Pulmonary artery endothelial cell (primary cell): ENCODE measurements around the gene OCA2. TPM values are rescaled to one million over a fixed set of nuclear protein-coding genes. Genes with fewer than 3 reads are reported as not detected.
A peak's percentile ranks its signal among the peaks of the same experiment; 100 is the strongest.
"Not testable (repeated sequence)": the region's sequence is repeated elsewhere in the genome, so short reads cannot be mapped to it uniquely, and the experiment has no call there.

Experiments
- DNase-seq: peaks from one replicate; pipeline ENCODE4 v3.0.0-alpha.2; 2011; ENCODE audit warnings: low read depth, low spot score
- total RNA-seq: library from RNA; depleted of rRNA; stranded (reverse); fragments of >200 nt; gene quantifications from 2 replicates; pipeline ENCODE4 v1.2.3, GENCODE V29; 2014

Gene OCA2
- total RNA-seq, result not detected in 2 replicates

DNA sequence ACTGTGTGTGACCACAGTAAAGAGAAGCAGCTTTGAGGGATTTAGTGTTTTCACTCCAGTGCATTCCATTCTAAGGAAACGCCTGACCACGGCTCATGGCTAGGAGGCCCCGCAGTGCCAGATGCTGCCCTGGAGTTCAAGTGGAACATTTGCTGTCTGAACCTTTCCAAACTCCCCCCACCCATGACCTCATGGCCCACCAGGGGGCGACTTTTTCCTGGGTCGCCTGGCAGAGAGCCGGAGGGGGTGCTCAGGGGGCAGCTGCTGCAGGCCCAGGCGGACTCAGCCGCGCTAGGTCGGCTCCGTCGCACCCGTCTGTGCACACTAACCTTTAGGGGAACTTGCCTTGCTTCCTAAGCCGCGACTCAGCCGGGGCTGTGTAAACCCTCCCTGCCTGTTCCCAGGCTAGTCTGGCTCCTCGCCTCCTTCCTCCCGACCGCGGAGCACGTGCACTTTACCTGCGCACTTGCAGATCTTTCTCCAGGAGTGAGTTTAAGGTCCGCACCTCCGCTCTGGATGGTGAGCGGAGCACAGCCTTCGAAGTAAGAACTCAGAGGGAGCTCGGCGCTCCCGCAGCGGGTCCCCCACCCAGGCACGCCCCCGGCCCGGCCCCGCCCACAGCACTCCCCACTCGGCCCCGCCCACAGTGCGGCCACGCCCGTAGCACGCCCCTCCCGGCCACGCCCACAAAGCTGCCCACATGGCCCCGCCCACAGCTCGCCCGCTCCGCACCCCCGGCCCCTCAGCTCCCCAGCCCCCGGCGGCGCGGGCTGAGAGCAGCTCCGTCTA lies at the start of gene OCA2:
OCA2 (minus strand) TSS at position 550 of the 789 bp plus-strand sequence. CDS start 17,441 bp downstream, outside the sequence.
- no peak for DNase-seq

DNA sequence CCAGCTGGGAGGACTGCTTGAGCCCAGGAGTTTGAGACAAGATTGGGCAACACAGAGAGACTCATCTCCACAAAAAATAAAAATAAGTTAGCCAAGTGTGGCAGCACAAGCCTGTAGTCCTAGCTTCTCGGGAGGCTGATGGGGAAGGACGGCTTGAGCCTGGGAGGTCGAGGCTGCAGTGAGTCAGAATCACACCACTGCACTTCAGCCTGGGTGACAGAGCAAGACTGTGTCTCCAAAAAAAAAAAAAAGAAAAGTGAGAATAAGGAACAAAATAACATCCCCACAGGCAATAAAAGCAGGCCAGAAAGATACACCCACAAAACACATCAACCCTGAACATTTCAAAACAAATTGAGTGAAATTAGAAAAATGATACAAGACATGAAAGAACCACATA lies 48.7 kb upstream of the OCA2 start:
- no peak for DNase-seq

DNA sequence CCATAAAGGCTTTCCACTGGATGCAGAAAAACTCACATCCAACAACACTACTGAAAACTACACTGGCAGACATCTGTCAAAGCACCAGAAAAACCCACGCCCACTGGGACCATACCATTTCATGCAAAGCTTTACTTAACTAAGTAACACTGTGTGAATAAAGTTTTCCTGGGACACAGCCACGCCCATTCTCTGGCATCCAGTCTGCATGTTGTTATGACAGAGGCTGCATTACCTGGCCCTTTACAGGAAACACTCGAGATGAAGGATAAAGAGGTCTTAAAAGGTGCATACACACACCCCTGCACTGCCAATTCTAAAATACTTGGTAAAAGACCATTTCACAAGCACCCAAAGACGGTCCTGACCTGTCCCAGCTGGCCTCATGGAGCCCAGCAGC lies 46.3 kb upstream of the OCA2 start:
- DNase-seq, result not testable (repeated sequence)

DNA sequence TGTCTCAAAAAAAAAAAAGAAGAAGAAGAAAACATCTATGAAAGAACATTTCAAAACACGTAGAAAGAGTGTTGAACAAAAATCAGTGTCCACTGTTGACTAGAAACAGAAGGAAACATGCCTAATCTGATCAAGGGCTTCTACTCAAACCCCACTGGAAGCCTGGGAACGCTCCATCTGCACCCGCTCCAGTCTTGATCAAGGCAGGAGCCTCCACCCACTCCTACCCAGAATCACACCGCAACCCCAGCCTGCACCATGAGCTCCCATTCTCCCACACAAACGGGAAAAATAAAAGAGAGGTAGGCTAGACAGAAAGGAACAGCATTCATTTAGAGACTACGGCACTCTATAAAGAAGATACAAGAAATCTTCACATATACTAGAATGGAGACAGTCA lies 40.9 kb upstream of the OCA2 start:
- DNase-seq, result no peak

DNA sequence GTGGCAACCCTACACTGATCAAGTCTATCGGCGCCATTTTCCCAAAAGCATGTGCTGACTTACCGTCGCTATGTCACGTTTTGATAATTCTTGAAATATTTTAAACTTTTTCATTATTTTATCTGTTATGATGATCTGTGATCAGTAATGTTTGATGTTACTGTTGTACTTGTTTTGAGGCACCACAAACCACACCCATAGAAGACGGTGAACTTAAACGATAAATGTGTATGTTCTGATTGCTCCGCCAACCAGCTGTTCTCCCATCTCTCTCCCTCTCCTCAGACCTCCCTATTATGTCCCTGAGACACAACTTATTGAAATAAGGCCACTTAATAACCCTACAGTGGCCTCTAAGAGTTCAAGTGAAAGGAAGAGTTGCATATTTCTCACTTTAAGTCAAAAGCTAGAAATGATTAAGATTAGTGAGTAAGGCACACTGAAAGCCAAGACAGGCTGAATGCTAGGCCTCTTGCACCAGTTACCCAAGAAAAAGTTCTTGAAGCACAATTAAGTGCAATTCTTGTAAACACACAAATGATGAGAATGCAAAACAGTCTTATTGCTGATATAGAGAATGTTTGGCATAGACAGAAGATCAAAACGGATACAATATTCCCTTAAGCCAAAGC lies 38.4 kb upstream of the OCA2 start:
- not testable (repeated sequence) for DNase-seq

DNA sequence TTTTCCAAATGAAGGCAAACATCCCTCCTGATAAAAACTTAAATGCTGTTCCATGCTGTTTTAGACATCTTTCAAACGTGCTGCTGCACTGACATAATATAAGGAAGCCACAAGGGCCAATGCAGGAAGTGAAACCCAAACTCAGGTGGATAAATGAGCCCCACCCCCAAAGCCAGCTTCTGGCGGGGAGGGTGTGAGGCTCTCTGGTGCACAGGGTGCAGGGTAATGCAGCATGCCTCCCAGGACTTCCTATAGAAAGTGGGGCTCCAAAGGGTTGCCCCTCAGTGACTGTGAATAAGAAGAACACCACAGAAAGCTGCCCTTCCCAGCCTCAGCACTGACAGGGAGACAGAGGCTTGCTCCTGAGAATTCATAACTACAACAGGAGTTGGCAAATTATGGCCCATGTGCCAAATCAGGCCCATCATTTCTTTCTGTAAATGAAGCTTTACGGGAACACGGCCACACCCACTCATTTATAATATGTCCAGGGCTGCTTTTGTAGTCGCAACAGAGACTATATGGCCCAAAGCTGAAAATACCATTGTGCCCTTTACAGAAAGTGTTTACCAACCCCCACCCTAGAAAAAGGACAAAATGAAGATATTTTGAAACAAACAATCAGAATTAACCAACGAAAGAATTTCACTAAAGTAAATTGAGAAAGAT lies 37.3 kb upstream of the OCA2 start:
- not testable (repeated sequence) for DNase-seq

DNA sequence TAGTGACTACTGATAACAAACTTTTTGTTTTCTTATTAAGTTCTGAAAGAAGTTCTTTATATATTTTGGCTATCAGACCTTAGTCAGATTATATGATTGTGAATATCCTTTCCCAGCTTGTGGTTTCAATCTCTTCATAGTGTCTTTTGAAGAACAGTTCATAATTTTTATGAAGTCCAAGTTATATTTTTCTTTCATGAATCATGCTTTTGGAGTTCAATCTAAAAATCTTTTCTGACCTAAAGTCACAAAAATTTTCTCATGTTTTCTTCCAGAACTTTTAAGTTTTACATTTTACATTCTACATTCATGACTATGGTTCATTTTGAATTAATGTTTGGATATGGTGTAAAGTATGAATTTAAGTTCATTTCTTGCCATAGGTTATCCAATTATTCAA lies 34.2 kb upstream of the OCA2 start:
- no peak for DNase-seq

DNA sequence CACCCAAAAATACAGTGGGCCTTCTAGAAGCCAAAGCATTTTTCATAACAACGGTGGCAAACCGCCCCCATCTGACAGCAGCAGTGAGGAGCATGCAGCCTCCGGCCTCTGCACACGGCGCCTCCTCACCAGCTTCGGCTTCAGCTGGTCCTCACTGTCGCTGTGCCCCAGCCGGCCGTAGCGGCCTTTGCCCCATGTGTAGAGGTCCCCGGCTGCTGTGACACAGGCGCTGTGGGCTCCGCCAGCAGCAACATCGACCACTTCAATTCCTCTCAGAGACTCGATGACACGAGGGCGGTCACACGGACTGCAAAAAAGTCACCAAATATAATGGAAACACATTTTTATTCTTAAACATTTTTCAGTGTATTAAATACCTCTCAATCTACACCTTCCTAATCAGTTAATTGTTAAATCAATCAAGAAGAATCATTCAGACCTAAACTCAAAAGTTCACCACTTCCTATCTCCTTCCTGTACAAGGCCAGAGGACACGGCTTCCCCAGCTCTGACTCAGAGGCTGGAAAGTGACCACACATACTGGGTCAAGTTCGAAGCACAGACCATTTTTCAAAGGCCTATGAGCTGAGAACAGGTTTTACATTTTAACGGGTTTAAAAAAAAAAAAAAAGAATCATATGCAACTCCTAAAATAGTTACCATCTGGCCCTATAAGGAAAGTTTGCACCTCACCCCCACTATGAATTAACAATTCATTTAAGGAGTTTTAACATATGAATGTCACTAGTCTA lies 33.6 kb upstream of the OCA2 start:
- DNase-seq, result no peak

DNA sequence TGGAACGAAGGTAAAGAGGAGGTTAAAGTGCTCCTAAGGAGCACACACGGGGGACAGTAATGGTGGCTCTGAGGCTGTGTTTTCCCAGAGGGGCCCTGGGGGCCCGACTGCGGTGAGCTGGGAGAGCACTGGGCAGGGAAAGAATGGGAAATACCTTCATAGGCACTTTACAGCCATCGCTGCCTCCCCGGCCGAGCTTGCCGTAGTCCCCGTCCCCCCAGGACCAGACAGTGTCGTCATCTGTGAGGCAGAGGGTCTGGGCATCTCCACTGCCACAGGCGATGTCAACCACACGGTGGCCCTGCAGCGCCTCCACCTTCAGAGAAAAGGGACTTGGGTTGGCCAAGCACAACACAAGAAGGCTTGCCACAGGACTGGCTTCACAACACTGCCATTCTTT lies 32.8 kb upstream of the OCA2 start:
- DNase-seq, result no peak

DNA sequence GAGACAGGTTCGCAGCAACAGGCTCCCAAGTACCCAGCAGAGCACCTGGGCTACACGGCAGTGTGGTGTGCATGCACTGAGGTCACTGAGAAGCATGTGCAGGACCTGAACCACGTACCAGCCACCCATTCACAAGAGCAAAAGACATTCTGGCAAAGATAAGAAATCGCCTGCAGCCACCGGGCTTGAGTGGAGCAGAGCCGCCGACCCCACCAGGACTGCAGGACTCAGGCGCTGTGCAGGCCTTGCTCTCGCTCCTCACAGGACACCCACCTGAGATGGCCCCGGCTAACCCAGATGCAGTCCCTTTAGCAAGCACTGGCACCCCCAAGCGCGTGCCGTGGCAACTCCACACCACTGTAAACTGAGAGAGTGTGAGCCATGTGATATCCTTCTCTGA lies 32.3 kb upstream of the OCA2 start:
- no peak for DNase-seq

DNA sequence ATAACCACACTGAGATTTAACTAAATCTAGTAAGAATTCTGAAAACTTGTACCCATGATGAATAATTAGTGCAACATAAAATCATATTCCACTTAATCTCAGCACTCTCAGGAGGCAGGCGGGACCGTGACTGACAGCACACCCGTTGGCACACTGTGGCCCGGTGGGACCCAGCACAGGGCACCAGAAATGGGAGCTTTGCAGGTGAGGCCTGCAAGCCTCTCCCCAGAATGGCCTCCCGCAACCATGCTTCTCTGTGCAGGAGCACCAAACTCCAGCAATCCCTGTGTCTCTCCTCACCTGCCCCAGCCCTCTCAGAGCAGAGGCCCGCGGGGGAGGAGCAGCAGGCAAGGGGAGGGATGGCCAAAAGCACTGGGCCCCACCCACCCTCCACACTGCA lies 31.5 kb upstream of the OCA2 start:
- DNase-seq, result no peak

DNA sequence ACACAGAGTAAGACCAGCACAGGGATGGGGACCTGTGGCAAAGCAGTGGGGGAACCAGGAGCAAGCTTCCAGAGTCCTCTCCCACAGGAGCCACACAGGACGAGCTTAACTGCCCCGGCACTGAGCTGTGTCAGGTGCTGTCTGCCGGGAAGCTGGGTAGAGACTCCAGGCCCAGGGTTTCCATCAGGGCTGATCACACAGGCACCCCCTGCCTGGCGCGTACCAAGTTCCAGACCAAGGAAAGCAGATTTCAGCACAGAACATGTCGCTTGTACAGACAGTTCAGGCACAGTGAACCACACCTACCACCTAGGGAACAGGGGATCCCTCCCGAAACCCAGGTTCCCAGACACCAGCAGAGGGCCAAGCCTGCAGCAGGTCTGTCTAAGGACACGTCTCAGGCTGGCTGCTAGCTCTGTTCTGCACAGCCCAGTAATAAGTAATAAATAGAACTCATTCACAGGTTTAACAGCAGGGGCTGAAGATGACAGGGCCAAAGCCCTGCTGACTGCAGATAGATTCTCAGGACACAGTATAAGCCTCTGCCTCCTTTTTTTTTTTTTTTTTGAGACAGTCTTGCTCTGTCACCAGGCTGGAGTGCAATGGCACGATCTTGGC lies 30.2 kb upstream of the OCA2 start:
- no peak for DNase-seq

DNA sequence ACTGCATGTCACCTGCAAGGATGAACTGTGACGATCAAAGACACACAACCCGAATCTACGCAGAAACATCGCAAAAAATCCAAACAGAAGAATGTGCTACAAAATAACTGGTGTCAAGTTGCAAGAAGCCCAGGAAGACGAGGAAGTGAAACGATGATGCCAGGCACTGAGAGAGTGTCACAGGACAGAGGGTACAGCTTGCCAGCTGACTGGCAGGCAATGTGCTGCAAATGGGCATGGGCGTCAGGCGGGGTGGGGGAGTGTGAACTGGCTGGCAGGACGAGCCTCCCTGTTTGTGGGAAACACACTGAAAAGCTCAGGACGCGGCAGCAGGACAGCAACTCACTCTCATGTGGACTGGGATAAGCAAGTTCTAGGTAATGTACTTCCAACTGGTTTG lies 28.9 kb upstream of the OCA2 start:
- DNase-seq, result no peak

DNA sequence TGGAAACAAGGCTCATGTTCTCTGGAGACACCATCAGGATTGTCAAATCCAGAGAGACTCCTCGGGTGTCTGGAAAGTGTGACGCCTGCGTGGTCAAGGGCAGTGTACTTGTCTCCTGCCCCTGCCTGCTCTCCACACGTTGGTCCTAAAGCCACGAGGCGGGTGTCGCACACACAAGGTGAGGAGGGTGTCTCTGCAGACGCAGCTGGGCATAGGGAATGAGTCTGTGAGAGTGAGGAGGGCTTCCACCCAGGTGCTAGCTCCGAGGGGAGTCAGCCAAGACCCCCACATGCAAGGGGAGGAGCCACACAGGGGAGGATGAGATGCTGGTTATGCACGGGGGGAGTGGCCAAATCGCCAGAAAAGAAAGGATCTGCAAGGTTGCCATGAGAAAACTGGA lies 27.9 kb upstream of the OCA2 start:
- no peak for DNase-seq

DNA sequence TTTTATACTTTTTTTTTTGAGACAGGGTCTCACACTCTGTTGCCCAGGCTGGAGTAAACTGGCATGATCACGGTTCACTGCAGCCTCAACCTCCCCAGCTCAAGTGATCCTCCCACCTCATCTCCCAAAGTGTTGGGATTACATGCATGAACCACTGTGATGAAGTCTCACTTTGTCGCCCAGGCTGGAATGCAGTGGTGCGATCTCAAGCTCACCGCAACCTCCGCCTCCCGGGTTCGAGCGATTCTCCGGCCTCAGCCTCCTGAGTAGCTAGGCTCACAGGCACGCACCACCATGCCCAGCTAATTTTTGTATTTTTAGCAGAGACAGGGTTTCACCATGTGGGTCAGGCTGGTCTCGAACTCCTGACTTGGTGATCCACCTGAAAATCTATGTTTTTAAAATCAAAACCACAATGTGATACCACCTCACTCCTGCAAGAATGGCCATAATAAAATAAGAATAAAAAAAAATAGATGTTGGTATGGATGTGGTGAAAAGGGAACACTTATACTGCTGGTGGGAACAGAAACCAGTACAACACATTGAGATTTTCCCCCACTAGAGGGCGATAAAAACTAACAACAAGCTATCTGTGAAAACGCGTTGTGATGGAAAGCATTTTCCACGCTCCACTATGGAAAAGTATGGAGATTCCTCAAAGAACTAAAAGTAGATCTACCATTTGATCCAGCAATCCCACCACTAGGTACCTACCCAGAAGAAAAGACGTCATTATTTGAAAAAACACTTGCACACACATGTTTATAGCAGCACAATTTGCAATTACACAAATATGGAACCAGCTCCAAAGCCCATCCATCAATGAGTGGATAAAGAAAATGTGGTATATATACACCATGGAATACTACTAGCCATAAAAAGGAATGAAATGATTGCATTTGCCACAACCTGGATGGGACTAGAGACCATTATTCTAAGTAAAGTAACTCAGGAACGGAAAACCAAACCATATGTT lies 26.8 kb upstream of the OCA2 start:
- DNase-seq, result peak; percentile 22

DNA sequence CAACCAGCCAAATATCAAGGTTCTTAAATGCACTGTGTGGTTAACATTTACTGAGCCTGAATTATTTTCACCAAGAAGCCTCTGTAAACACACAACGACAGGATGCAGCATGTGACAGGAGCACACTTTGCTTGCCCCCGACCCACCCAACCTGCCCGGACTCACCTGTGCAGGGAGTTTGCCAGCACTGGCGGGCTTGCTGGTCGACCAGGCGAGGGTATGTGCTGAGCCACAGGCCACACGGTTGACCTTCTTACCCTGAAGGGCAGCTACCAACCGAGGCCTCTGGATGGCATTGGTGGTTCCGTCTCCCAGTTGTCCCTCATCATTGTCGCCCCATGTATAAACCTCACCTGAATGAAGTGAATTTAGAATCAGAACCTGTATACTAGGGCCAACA lies 25.7 kb upstream of the OCA2 start:
- DNase-seq, result no peak

DNA sequence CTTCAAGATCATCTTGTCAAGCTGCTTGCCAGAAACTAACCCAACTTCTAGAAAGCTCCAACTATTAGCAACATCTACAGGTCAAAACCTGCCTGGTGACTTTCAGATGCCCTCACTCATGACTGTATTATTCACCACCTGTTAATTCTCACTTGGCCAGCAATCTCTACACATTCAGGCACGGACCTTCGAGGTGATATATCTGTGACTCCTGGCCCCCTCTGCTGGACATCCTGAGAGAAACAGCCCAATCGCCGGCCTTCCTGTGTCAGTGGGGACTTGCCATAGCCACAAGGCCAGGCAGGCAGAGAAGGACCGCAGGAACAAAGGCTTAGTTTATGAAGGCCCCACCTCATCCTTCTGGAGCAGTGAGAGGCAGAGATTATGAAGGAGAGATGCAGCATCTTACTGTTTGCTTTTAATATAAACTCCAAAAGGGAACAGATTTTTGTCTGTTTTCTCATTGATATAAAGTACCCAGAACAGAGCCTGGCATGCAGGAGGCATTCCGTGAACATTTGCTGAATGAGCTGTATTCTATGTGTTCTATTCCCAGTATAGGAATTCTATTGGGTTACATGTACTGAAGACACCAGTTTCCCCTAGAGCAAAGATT lies 24.4 kb upstream of the OCA2 start:
- peak; percentile 20 for DNase-seq

DNA sequence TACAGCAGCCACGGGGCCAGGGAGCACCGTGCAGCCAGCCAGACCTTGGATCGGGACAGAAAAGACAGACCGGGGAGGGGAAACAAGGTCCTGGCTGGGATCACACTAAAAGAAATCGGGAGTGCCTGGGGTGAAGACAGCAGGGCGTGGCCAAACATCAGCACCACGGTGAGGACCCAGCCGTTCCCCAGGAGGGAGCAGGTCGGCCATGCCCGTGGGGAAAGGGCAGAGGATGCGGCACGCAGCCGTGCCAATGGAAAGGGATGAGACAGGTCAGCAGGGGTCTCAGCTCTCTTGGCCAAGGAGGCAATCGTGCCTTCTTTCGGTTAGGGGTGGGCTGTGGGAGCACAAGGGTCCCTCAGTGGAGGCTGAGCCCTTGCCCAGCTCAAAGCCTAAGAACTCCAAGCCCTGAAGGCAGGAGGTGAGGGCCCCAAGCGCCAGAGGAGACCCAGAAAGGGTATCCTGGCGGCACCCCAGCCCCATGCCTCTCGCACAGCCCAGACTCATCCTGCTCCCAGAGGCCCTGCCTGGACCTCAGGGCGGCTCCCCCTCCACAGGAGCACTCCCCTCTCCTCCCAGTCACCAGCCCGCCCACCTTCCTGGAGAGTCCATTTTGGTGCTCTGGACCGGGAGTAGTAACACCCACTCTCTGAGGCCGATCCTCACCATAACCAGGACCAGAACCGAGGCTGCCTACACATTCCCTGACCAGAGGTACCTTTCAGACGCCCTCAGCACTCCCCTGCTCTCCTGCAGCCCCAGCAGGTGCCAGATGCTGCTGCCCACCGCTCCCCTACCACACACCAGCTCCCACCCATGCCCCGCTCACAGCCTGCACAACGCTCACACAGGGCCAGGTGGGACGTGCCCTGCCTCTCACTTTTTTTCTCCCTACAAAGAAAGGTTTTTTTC lies 23.2 kb upstream of the OCA2 start:
- DNase-seq, result no peak

DNA sequence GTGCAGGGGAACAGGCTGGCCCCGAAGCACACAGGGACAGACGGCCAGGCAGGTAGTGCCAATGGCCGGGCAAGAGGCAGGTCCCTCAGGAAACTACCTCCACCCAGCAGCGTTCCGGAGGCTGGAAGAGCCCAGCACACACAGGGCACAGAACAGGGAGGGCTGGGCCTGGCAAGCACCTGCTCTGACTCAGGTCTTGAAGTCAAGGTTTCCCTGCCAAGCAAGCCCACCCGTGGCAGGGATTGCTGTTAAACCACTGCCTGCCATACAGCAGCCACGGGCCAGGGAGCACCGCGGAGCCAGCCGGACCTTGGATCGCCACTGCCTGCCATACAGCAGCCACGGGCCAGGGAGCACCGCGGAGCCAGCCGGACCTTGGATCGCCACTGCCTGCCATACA lies 22.5 kb upstream of the OCA2 start:
- DNase-seq, result not testable (repeated sequence)
